OCI-LY7 (cell line): Measurements from ENCODE around the gene NDUFV1. TPM values are rescaled to one million over a fixed set of nuclear protein-coding genes. Genes with fewer than 3 reads are reported as not detected.

Source experiments
- BruUV-seq: library from RNA; stranded (reverse); fragments of 400-500 nt; replicated peaks from 2 replicates; lab custom pipeline; 2021; lab: Mats Ljungman, UMichigan
- CTCF ChIA-PET: fragments of 300-600 bp; sonication (Branson Sonifier 250); formaldehyde crosslinking; loops from one replicate; lab custom pipeline; 2022; ENCODE audit warnings: antibody characterized with exemption; ENCODE audit not compliant: unreplicated experiment; lab: Charles Lee
- POLR2A ChIA-PET: fragments of 300-600 bp; sonication (Branson Sonifier 250); formaldehyde crosslinking; loops from one replicate; lab custom pipeline; 2022; ENCODE audit warnings: antibody characterized with exemption; lab: Charles Lee
- DNase-seq: peaks from one replicate; pipeline ENCODE4 v3.0.0-alpha.2; 2015; ENCODE audit warnings: low spot score
- H2AFZ ChIP-seq: fragments of 200-600 bp; sonication (generic), shearing (Covaris generic); 2 replicates; pipeline ENCODE4 v1.6.1; 2014; ENCODE audit warnings: mild to moderate bottlenecking, antibody characterized with exemption, low read length, moderate library complexity
- H3K27ac ChIP-seq: fragments of 200-600 bp; sonication (generic); 2 replicates; pipeline ENCODE4 v1.5.1; 2014; ENCODE audit warnings: mixed run types, low read depth, mild to moderate bottlenecking, moderate library complexity, low read length, inconsistent platforms; ENCODE audit not compliant: poor library complexity, severe bottlenecking
- H3K36me3 ChIP-seq: fragments of 200-600 bp; sonication (generic); 2 replicates; pipeline ENCODE4 v1.6.1; 2014; ENCODE audit warnings: mild to moderate bottlenecking, antibody characterized with exemption, low read length, moderate library complexity, mixed read lengths; ENCODE audit not compliant: insufficient read depth
- H3K4me1 ChIP-seq: fragments of 200-600 bp; sonication (generic); 2 replicates; pipeline ENCODE4 v1.5.1; 2014; ENCODE audit warnings: mild to moderate bottlenecking, low read length; ENCODE audit not compliant: insufficient read depth, poor library complexity, severe bottlenecking
- H3K4me2 ChIP-seq: fragments of 200-600 bp; sonication (generic); 2 replicates; pipeline ENCODE4 v1.6.1; 2014; ENCODE audit warnings: mild to moderate bottlenecking, low read length
- H3K4me3 ChIP-seq: fragments of 200-600 bp; sonication (generic); 2 replicates; pipeline ENCODE4 v1.5.1; 2014; ENCODE audit warnings: mild to moderate bottlenecking, low read depth, low read length; ENCODE audit not compliant: poor library complexity, severe bottlenecking
- H3K79me2 ChIP-seq: fragments of 200-600 bp; sonication (generic); 2 replicates; pipeline ENCODE4 v1.6.1; 2016; ENCODE audit warnings: low read depth, mild to moderate bottlenecking, low read length, moderate library complexity, mixed read lengths; ENCODE audit not compliant: insufficient read depth
- H3K9me2 ChIP-seq: fragments of 200-600 bp; sonication (generic); 2 replicates; pipeline ENCODE4 v1.6.1; 2016; ENCODE audit warnings: mild to moderate bottlenecking, low read length, mixed read lengths; ENCODE audit not compliant: insufficient read depth
- H3K9me3 ChIP-seq: fragments of 200-600 bp; sonication (generic); 2 replicates; pipeline ENCODE4 v1.6.1; 2014; ENCODE audit warnings: mild to moderate bottlenecking, mixed run types, low read length, mixed read lengths
- H4K20me1 ChIP-seq: fragments of 200-600 bp; sonication (generic); 2 replicates; pipeline ENCODE4 v1.6.1; 2014; ENCODE audit warnings: mild to moderate bottlenecking, antibody characterized with exemption, low read length, moderate library complexity, mixed read lengths; ENCODE audit not compliant: insufficient read depth
- EZH2phosphoT487 ChIP-seq: fragments of 200-600 bp; sonication (generic); IDR thresholded peaks from 2 replicates; pipeline ENCODE4 v1.6.1; 2018; ENCODE audit warnings: low read depth, borderline replicate concordance, mild to moderate bottlenecking, mixed run types, antibody characterized with exemption, low read length, moderate library complexity, mixed read lengths
- intact Hi-C: fragments of 100-400 bp; cut with micrococcal nuclease; formaldehyde crosslinking; loops from one replicate; pipeline ENCODE4 v1.10.0; 2022; ENCODE audit not compliant: unreplicated experiment
- total RNA-seq, 2 experiments: library from RNA; depleted of rRNA in 1 of 2; stranded (reverse); fragments of >200 nt in 1 of 2; shearing (Covaris generic) in 1 of 2; gene quantifications; 2 replicates each; pipeline ENCODE4 v1.2.3, GENCODE V29; 2014 to 2022
- TF ChIP-seq, protein P1 (sequence below): fragments of 200-600 bp; sonication (generic); conservative IDR thresholded peaks from 2 replicates; pipeline ENCODE4 v1.5.1; 2014; ENCODE audit warnings: mild to moderate bottlenecking, antibody characterized with exemption, low read length, moderate library complexity, mixed read lengths

Gene NDUFV1
- total RNA-seq, 2 experiments from 2014 or later: 283 to 335 TPM

DNA sequence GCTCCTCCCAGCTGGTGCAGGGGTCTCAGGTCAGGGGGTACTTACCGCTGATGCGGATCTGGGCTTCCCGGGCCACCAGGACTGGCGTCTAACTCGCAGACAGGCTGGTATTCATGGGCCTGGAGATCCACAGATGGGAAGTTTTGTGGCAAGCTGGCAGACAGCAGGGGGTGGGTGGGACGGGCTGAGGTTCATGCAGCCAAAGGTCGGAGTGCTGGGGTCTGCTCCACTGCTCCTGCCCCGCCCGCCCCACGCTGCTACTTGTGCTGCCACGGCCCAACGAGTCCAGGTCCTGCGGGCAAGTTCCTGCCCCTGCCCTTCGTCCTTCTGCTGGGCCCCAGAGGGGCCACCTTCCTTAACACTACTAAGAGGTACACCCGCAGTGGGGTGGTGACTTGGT lies 40.7 kb downstream of the NDUFV1 start:
- no peak for TF ChIP-seq EZH2phosphoT487
- TF ChIP-seq, protein P1, sequence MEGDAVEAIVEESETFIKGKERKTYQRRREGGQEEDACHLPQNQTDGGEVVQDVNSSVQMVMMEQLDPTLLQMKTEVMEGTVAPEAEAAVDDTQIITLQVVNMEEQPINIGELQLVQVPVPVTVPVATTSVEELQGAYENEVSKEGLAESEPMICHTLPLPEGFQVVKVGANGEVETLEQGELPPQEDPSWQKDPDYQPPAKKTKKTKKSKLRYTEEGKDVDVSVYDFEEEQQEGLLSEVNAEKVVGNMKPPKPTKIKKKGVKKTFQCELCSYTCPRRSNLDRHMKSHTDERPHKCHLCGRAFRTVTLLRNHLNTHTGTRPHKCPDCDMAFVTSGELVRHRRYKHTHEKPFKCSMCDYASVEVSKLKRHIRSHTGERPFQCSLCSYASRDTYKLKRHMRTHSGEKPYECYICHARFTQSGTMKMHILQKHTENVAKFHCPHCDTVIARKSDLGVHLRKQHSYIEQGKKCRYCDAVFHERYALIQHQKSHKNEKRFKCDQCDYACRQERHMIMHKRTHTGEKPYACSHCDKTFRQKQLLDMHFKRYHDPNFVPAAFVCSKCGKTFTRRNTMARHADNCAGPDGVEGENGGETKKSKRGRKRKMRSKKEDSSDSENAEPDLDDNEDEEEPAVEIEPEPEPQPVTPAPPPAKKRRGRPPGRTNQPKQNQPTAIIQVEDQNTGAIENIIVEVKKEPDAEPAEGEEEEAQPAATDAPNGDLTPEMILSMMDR: no peak
- peak overlapping the region; percentile 24; the same call in 1 of the 2 replicates for H2AFZ ChIP-seq
- no peaks in the 10 kb centered on the region for H3K9me3 ChIP-seq
- CTCF ChIA-PET: interaction anchor here (1.7 to 4.0 kb wide), 3 partner anchors 12 to 20 kb away, joined by 5 to 38 read pairs (median 13); no protein-coding TSS in a partner anchor
- H3K27ac ChIP-seq: peak overlapping the region; percentile 97
- DNase-seq: peak; percentile 36
- POLR2A ChIA-PET: interaction anchor here (0.5 to 8.0 kb wide), 8 partner anchors 11 to 63 kb away, joined by 3 to 69 read pairs (median 4); partner anchors contain the start of genes GSTP1 and NUDT8
- peak overlapping the region; percentile 70 for H3K4me3 ChIP-seq
- no peaks in the 10 kb centered on the region; the same call in 1 of the 2 replicates for H3K36me3 ChIP-seq
- BruUV-seq: no TSS peak
- peaks cover 5% of the 10 kb centered on the region; the same call in 1 of the 2 replicates for H3K79me2 ChIP-seq
- H3K9me2 ChIP-seq: no peaks in the 10 kb centered on the region
- no peaks in the 10 kb centered on the region for H4K20me1 ChIP-seq
- H3K4me2 ChIP-seq: peak overlapping the region; percentile 79
- intact Hi-C loops: loop anchor here (5.0 to 10.0 kb wide), 5 partner anchors 140 to 380 kb away; partner anchors contain the start of genes CDK2AP2, GRK2, PITPNM1 and PPP1CA
- H3K4me1 ChIP-seq: peaks cover 84% of the 10 kb centered on the region

DNA sequence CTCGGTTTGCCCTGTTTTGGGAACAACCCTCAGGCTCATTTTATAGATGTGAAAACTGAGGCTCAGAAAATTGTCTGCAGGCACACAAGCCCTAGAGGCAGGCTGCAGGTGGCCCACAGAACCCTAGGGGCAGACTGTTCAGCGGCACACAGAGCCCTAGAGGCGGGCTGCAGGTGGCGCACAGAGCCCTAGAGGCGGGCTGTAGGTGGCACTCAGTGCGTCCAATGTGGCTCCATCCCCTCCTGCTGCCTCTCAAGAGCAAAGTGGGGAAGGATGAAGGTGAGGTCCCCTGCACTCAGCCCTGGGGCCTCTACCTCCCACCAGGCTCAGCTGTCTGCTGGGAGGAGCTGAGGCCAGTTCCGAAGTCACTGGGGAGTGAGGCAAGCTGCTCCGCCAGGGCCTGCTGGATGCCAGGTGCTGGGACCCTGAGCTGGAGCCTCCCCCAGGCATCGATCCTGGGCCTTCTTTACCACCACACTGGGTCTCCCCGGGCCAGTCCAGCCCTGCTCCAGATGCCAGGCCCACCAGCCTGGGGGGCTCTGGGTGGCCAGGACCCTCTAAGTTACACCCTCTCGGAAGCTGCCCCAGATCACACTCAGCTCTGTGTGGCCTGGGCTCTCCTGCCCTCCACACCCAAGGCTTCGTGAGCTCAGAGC lies 41.5 kb downstream of the NDUFV1 start:
- Histone ChIP-seq H3K9me3 (no peaks in the 10 kb centered on the region), H3K36me3 (no peaks in the 10 kb centered on the region), H3K4me3 (peak overlapping the region; percentile 70), H2AFZ (peak overlapping the region; percentile 24; the same call in 1 of the 2 replicates), H3K9me2 (no peaks in the 10 kb centered on the region), H3K79me2 (peaks cover 5% of the 10 kb centered on the region; the same call in 1 of the 2 replicates), H3K4me1 (peaks cover 85% of the 10 kb centered on the region), H4K20me1 (no peaks in the 10 kb centered on the region), H3K27ac (peak overlapping the region; percentile 97), H3K4me2 (peak overlapping the region; percentile 79)
- DNase-seq: peak; percentile 95
- ChIA-PET CTCF (interaction anchor here (0.6 to 4.0 kb wide), 8 partner anchors 11 to 76 kb away, joined by 3 to 38 read pairs (median 6); partner anchors contain the start of gene NUDT8), POLR2A (interaction anchor here (0.7 to 8.0 kb wide), 8 partner anchors 11 to 50 kb away, joined by 3 to 69 read pairs (median 5); partner anchors contain the start of gene NUDT8)
- TF ChIP-seq, protein P1: peak; percentile 89
- no peak for TF ChIP-seq EZH2phosphoT487
- intact Hi-C loops: loop anchor here (1.0 to 10.0 kb wide), 7 partner anchors 20 to 381 kb away; partner anchors contain the start of genes CDK2AP2, GRK2, PITPNM1 and PPP1CA
- BruUV-seq: no TSS peak
